Smooth muscle cell (in vitro differentiated cells): ENCODE measurements around the gene CMSS1. TPM values are rescaled to one million over a fixed set of nuclear protein-coding genes. Genes with fewer than 3 reads are reported as not detected.
"Not testable (repeated sequence)": the region's sequence is repeated elsewhere in the genome, so short reads cannot be mapped to it uniquely, and the experiment has no call there.

Experiments
- DNase-seq: peaks from one replicate; lab custom pipeline; 2025; ENCODE audit not compliant: unreplicated experiment; lab: John Stamatoyannopoulos, UW
- H2AFZ ChIP-seq: fragments of 200-600 bp; sonication (generic); 2 replicates; pipeline ENCODE4 v1.6.0; 2016; ENCODE audit warnings: antibody characterized with exemption, low read depth, mild to moderate bottlenecking
- H3F3A ChIP-seq: fragments of 200-600 bp; sonication (generic); 2 replicates; pipeline ENCODE4 v1.6.0; 2017; ENCODE audit warnings: antibody characterized with exemption, low read depth
- H3K27ac ChIP-seq: fragments of 200-600 bp; sonication (generic); 2 replicates; pipeline ENCODE4 v1.5.1; 2016; ENCODE audit warnings: low read depth, mild to moderate bottlenecking
- H3K27me3 ChIP-seq: fragments of 200-600 bp; sonication (generic); 2 replicates; pipeline ENCODE4 v1.6.1; 2016; ENCODE audit warnings: low read depth, mild to moderate bottlenecking
- H3K36me3 ChIP-seq: fragments of 200-600 bp; sonication (generic); 2 replicates; pipeline ENCODE4 v1.5.1; 2016; ENCODE audit warnings: low read depth
- H3K4me1 ChIP-seq: fragments of 200-600 bp; sonication (generic); 2 replicates; pipeline ENCODE4 v1.5.1; 2016; ENCODE audit warnings: low read depth
- H3K4me2 ChIP-seq: fragments of 200-600 bp; sonication (generic); 2 replicates; pipeline ENCODE4 v1.6.0; 2016; ENCODE audit warnings: mild to moderate bottlenecking
- H3K4me3 ChIP-seq: fragments of 200-600 bp; sonication (generic); 2 replicates; pipeline ENCODE4 v1.5.1; 2016; ENCODE audit warnings: mild to moderate bottlenecking
- H3K79me2 ChIP-seq: fragments of 200-600 bp; sonication (generic); 2 replicates; pipeline ENCODE4 v1.6.0; 2016; ENCODE audit warnings: low read depth, mild to moderate bottlenecking
- H3K9ac ChIP-seq: fragments of 200-600 bp; sonication (generic); 2 replicates; pipeline ENCODE4 v1.6.0; 2016; ENCODE audit warnings: low read depth
- H3K9me3 ChIP-seq: fragments of 200-600 bp; sonication (generic); replicated peaks from 2 replicates; pipeline ENCODE4 v1.5.1; 2016; ENCODE audit warnings: low read depth
- H4K20me1 ChIP-seq: fragments of 200-600 bp; sonication (generic); 2 replicates; pipeline ENCODE4 v1.6.0; 2016; ENCODE audit warnings: low read depth
- CTCF ChIP-seq: fragments of 200-600 bp; sonication (generic); IDR thresholded peaks from 2 replicates; pipeline ENCODE4 v1.5.1; 2017; ENCODE audit warnings: borderline replicate concordance, mild to moderate bottlenecking, antibody characterized with exemption; ENCODE audit not compliant: insufficient read depth, poor library complexity, severe bottlenecking
- WGBS: methylation state at CpG from one replicate; pipeline ENCODE4 v1.1.7; 2016; ENCODE audit warnings: low lambda C conversion rate; 5-methylcytosine and 5-hydroxymethylcytosine counted together
- polyA plus RNA-seq: library from polyadenylated mRNA; unstranded; fragments of >200 nt; fragmentation: Nextera tagmentation; extraction: Ambion mirVana; gene quantifications from 2 replicates; pipeline ENCODE4 v1.2.1, GENCODE V29; 2016
- total RNA-seq: library from RNA; depleted of rRNA; stranded (reverse); fragments of >200 nt; gene quantifications from 2 replicates; pipeline ENCODE4 v1.2.3, GENCODE V29; 2014

The CMSS1 gene
- total and polyA plus RNA-seq, 2 experiments from 2014 or later, result 19.2 to 24.1 TPM

GRCh38 chr3:99837715-99838114 is 20.1 kb downstream of the CMSS1 start:
- H3K27ac ChIP-seq, result no peak overlapping the region
- no peak overlapping the region for H3K9ac ChIP-seq
- no peaks in the 10 kb centered on the region for H3F3A ChIP-seq
- H2AFZ ChIP-seq, result no peak overlapping the region
- no peaks in the 10 kb centered on the region for H3K4me1 ChIP-seq
- H4K20me1 ChIP-seq, result no peaks in the 10 kb centered on the region
- no peaks in the 10 kb centered on the region for H3K36me3 ChIP-seq
- WGBS, result 100% methylated on average over 1 of the region's 1 CpG
- peaks cover 26% of the 10 kb centered on the region for H3K79me2 ChIP-seq
- TF ChIP-seq CTCF, result no peak
- DNase-seq, result no peak
- no peaks in the 10 kb centered on the region for H3K27me3 ChIP-seq
- no peak overlapping the region for H3K4me2 ChIP-seq
- H3K4me3 ChIP-seq, result no peak overlapping the region
- H3K9me3 ChIP-seq, result no peaks in the 10 kb centered on the region

- no peak for TF ChIP-seq CTCF
- no peaks in the 10 kb centered on the region for H3F3A ChIP-seq
- H3K9ac ChIP-seq, result no peak overlapping the region
- no peak overlapping the region for H3K4me2 ChIP-seq
- H3K9me3 ChIP-seq, result no peaks in the 10 kb centered on the region
- H3K36me3 ChIP-seq, result no peaks in the 10 kb centered on the region
- H3K4me3 ChIP-seq, result no peak overlapping the region
- no peaks in the 10 kb centered on the region for H4K20me1 ChIP-seq
- no peaks in the 10 kb centered on the region for H3K27me3 ChIP-seq
- DNase-seq, result no peak
- H3K27ac ChIP-seq, result no peak overlapping the region
- H3K4me1 ChIP-seq, result peaks cover 4% of the 10 kb centered on the region
- peaks cover 27% of the 10 kb centered on the region for H3K79me2 ChIP-seq
- no peak overlapping the region for H2AFZ ChIP-seq
Observed at GRCh38 chr3:99838755-99839154, 21.1 kb downstream of the CMSS1 start.

GRCh38 chr3:99839613-99840012 is 22.0 kb downstream of the CMSS1 start:
- H3K4me2 ChIP-seq, result no peak overlapping the region
- H3K27me3 ChIP-seq, result no peaks in the 10 kb centered on the region
- peaks cover 23% of the 10 kb centered on the region for H3K79me2 ChIP-seq
- no peak for DNase-seq
- no peak overlapping the region for H3K9ac ChIP-seq
- no peak overlapping the region for H2AFZ ChIP-seq
- peaks cover 9% of the 10 kb centered on the region for H3K4me1 ChIP-seq
- H3F3A ChIP-seq, result peaks cover 5% of the 10 kb centered on the region
- TF ChIP-seq CTCF, result no peak
- H3K36me3 ChIP-seq, result no peaks in the 10 kb centered on the region
- H3K9me3 ChIP-seq, result no peaks in the 10 kb centered on the region
- H4K20me1 ChIP-seq, result no peaks in the 10 kb centered on the region
- WGBS, result 89% methylated on average over 1 of the region's 1 CpG
- no peak overlapping the region for H3K4me3 ChIP-seq
- no peak overlapping the region for H3K27ac ChIP-seq

GRCh38 chr3:99841949-99842348 is 24.3 kb downstream of the CMSS1 start:
- not testable (repeated sequence) for H3K4me3 ChIP-seq, H3K27me3 ChIP-seq, H4K20me1 ChIP-seq, H3K36me3 ChIP-seq, H3K9me3 ChIP-seq, H3K27ac ChIP-seq, H3K4me2 ChIP-seq, H2AFZ ChIP-seq, DNase-seq, H3K9ac ChIP-seq
- Histone ChIP-seq H3F3A (peaks cover 26% of the 10 kb centered on the region), H3K79me2 (peaks cover 12% of the 10 kb centered on the region), H3K4me1 (peaks cover 19% of the 10 kb centered on the region)
- 97% methylated on average over 4 of the region's 4 CpGs for WGBS
